Naive thymus-derived CD4-positive, alpha-beta T cell (primary cell): ENCODE results near the gene THY1. TPM values are rescaled to one million over a fixed set of nuclear protein-coding genes. Genes with fewer than 3 reads are reported as not detected.

ENCODE experiments used
- ATAC-seq: fragments of 150-1000 bp; cut with Tn5 transposase; 2 replicates; pipeline ENCODE4 v1.10.0; 2021; ENCODE audit warnings: mild to moderate bottlenecking, moderate library complexity
- CTCF ChIA-PET: fragments of 350-600 bp; sonication (Branson Sonifier 250); formaldehyde crosslinking; loops from one replicate; lab custom pipeline; 2021; ENCODE audit warnings: antibody characterized with exemption; lab: Charles Lee
- POLR2A ChIA-PET: fragments of 350-600 bp; sonication (Branson Sonifier 250); formaldehyde crosslinking; loops from one replicate; lab custom pipeline; 2021; ENCODE audit warnings: antibody characterized with exemption, inconsistent platforms; lab: Charles Lee
- DNase-seq, 9 donors: peaks; one replicate each; pipeline versions ENCODE4 v3.0.0 to v3.0.0-alpha.2; 2020 to 2022; ENCODE audit warnings: mixed read lengths in 1 of 9
- H3K27ac ChIP-seq: one replicate; pipeline ENCODE4 v1.7.0; 2013; ENCODE audit warnings: mild to moderate bottlenecking, low read depth, low read length, moderate library complexity
- H3K27me3 ChIP-seq, 2 donors: one replicate each; pipeline ENCODE4 v1.7.0; 2013; ENCODE audit warnings: low read length in 2 of 2, mild to moderate bottlenecking in 2 of 2, moderate library complexity in 2 of 2; ENCODE audit not compliant: control insufficient read depth in 2 of 2, insufficient read depth in 2 of 2
- H3K36me3 ChIP-seq, 3 experiments: 1 replicate in 2 of 3; 2 replicates in 1 of 3; pipeline ENCODE4 v1.7.0; 2013; ENCODE audit warnings: low read length in 3 of 3, mild to moderate bottlenecking in 3 of 3, moderate library complexity in 1 of 3; ENCODE audit not compliant: insufficient read depth in 3 of 3, control insufficient read depth in 2 of 3
- H3K4me1 ChIP-seq, 2 donors: one replicate each; pipeline ENCODE4 v1.7.0; 2013; ENCODE audit warnings: low read length in 2 of 2, mild to moderate bottlenecking in 2 of 2, moderate library complexity in 1 of 2; ENCODE audit not compliant: control insufficient read depth in 2 of 2, insufficient read depth in 2 of 2
- H3K4me3 ChIP-seq: 2 replicates; pipeline ENCODE4 v1.7.0; 2013; ENCODE audit warnings: mild to moderate bottlenecking, low read length
- H3K9me3 ChIP-seq, 3 experiments: 1 replicate in 2 of 3; 2 replicates in 1 of 3; pipeline ENCODE4 v1.7.0; 2013; ENCODE audit warnings: low read length in 3 of 3; ENCODE audit not compliant: control insufficient read depth in 2 of 3
- H3K27ac Mint-ChIP-seq, 9 donors: one replicate each; pipeline ENCODE4 v1.8.0; 2020 to 2022; ENCODE audit warnings: mixed read lengths in 9 of 9, mild to moderate bottlenecking in 8 of 9, moderate library complexity in 5 of 9, inconsistent platforms in 2 of 9
- H3K27me3 Mint-ChIP-seq, 5 donors: one replicate each; pipeline ENCODE4 v1.8.0; 2021 to 2022; ENCODE audit warnings: mixed read lengths in 5 of 5, mild to moderate bottlenecking in 1 of 5
- H3K36me3 Mint-ChIP-seq, 5 donors: one replicate each; pipeline ENCODE4 v1.8.0; 2020 to 2022; ENCODE audit warnings: mixed read lengths in 5 of 5, mild to moderate bottlenecking in 3 of 5, inconsistent platforms in 1 of 5
- H3K4me1 Mint-ChIP-seq, 7 donors: one replicate each; pipeline ENCODE4 v1.8.0; 2020 to 2022; ENCODE audit warnings: mixed read lengths in 7 of 7, mild to moderate bottlenecking in 3 of 7, inconsistent platforms in 1 of 7
- H3K4me3 Mint-ChIP-seq, 10 donors: one replicate each; pipeline ENCODE4 v1.8.0; 2020 to 2022; ENCODE audit warnings: mild to moderate bottlenecking in 10 of 10, mixed read lengths in 10 of 10, moderate library complexity in 6 of 10, inconsistent platforms in 2 of 10
- H3K9me3 Mint-ChIP-seq, 11 donors: one replicate each; pipeline ENCODE4 v1.8.0; 2020 to 2022; ENCODE audit warnings: mixed read lengths in 11 of 11, mild to moderate bottlenecking in 4 of 11, inconsistent platforms in 1 of 11, moderate library complexity in 1 of 11
- intact Hi-C, 2 donors: fragments of 100-400 bp; cut with micrococcal nuclease; formaldehyde crosslinking; loops; one replicate each; pipeline ENCODE4 v1.15.1; 2023
- polyA plus RNA-seq, 2 donors: library from polyadenylated mRNA; unstranded; fragments of 300-500 nt; fragmentation: Illumina TruSeq; gene quantifications; one replicate each; pipeline ENCODE4 v1.2.3, GENCODE V29; 2021
- total RNA-seq, 6 experiments: library from RNA in 5 of 6; stranded (reverse) in 5 of 6; gene quantifications; 1 replicate in 5 of 6; 2 replicates in 1 of 6; pipeline ENCODE4 v1.2.3 and lab custom pipeline; 2021 to 2026

The THY1 gene
- total and polyA plus RNA-seq, 7 experiments from 2014 or later = 2.2 TPM; not detected in 6

GRCh38 chr11:119436093-119436492 is 13.1 kb upstream of the THY1 start:
- Histone ChIP-seq H3K4me1 (no peaks in the 10 kb centered on the region), H3K27me3 (no peaks in the 10 kb centered on the region), H3K4me3 (no peak overlapping the region), H3K9me3 (no peaks in the 10 kb centered on the region), H3K27ac (no peak overlapping the region), H3K36me3 (no peaks in the 10 kb centered on the region)
- Mint-ChIP-seq H3K4me1 (peaks cover 0 to 4% (median 0%) of the 10 kb centered on the region in 7 donors), H3K27ac (no peak overlapping the region), H3K9me3 (peaks cover 0 to 17% (median 5%) of the 10 kb centered on the region in 11 donors), H3K27me3 (peaks cover 12 to 26% (median 19%) of the 10 kb centered on the region in 5 donors), H3K4me3 (no peak overlapping the region), H3K36me3 (peaks cover 0 to 8% (median 0%) of the 10 kb centered on the region in 5 donors)
- intact Hi-C loops = no loop called here
- ChIA-PET CTCF (no interaction called here), POLR2A (no interaction called here)
- no peak for ATAC-seq
- DNase-seq = no peak

GRCh38 chr11:119434591-119435330 is 11.8 kb upstream of the THY1 start:
- peaks cover 0 to 17% (median 5%) of the 10 kb centered on the region in 11 donors for H3K9me3 Mint-ChIP-seq
- CTCF ChIA-PET = no interaction called here

GRCh38 chr11:119433358-119433725 is 10.4 kb upstream of the THY1 start:
- Histone ChIP-seq H3K27ac (no peak overlapping the region), H3K9me3 (no peaks in the 10 kb centered on the region), H3K4me1 (no peaks in the 10 kb centered on the region), H3K4me3 (no peak overlapping the region), H3K27me3 (no peaks in the 10 kb centered on the region), H3K36me3 (no peaks in the 10 kb centered on the region)
- H3K36me3 Mint-ChIP-seq = peaks cover 0 to 8% (median 0%) of the 10 kb centered on the region in 5 donors
- CTCF ChIA-PET = no interaction called here
- H3K9me3 Mint-ChIP-seq = peaks cover 0 to 17% (median 5%) of the 10 kb centered on the region in 11 donors
- H3K27me3 Mint-ChIP-seq = peaks cover 16 to 36% (median 27%) of the 10 kb centered on the region in 5 donors
- no peak overlapping the region for H3K4me3 Mint-ChIP-seq
- intact Hi-C loops = no loop called here
- no peak overlapping the region for H3K27ac Mint-ChIP-seq
- POLR2A ChIA-PET = no interaction called here
- no peaks in the 10 kb centered on the region for H3K4me1 Mint-ChIP-seq
- DNase-seq (no peak), ATAC-seq (no peak)

More at GRCh38 chr11:119434591-119435330, 11.8 kb upstream of the THY1 start:
- Mint-ChIP-seq H3K27me3 (peaks cover 18 to 31% (median 23%) of the 10 kb centered on the region in 5 donors), H3K4me3 (no peak overlapping the region), H3K27ac (no peak overlapping the region), H3K4me1 (no peaks in the 10 kb centered on the region), H3K36me3 (peaks cover 0 to 8% (median 0%) of the 10 kb centered on the region in 5 donors)
- H3K36me3 ChIP-seq = no peaks in the 10 kb centered on the region
- H3K4me3 ChIP-seq = no peak overlapping the region
- H3K9me3 ChIP-seq = no peaks in the 10 kb centered on the region
- DNase-seq (no peak), ATAC-seq (no peak)
- POLR2A ChIA-PET = no interaction called here
- no peak overlapping the region for H3K27ac ChIP-seq
- intact Hi-C loops = no loop called here
- no peaks in the 10 kb centered on the region for H3K4me1 ChIP-seq
- H3K27me3 ChIP-seq = no peaks in the 10 kb centered on the region

GRCh38 chr11:119432484-119433357 is 9.7 kb upstream of the THY1 start:
- Mint-ChIP-seq H3K27me3 (peaks cover 18 to 36% (median 27%) of the 10 kb centered on the region in 5 donors), H3K27ac (no peak overlapping the region), H3K36me3 (peaks cover 0 to 8% (median 0%) of the 10 kb centered on the region in 5 donors), H3K4me3 (no peak overlapping the region), H3K4me1 (no peaks in the 10 kb centered on the region), H3K9me3 (peaks cover 0 to 13% (median 5%) of the 10 kb centered on the region in 11 donors)
- POLR2A ChIA-PET = no interaction called here
- H3K4me3 ChIP-seq = no peak overlapping the region
- no peaks in the 10 kb centered on the region for H3K36me3 ChIP-seq
- no peak overlapping the region for H3K27ac ChIP-seq
- no peak for DNase-seq
- H3K4me1 ChIP-seq = no peaks in the 10 kb centered on the region
- no peaks in the 10 kb centered on the region for H3K27me3 ChIP-seq
- ATAC-seq = no peak
- intact Hi-C loops = no loop called here
- CTCF ChIA-PET = no interaction called here
- H3K9me3 ChIP-seq = no peaks in the 10 kb centered on the region

GRCh38 chr11:119431523-119431922 is 8.6 kb upstream of the THY1 start:
- Histone ChIP-seq H3K27me3 (no peaks in the 10 kb centered on the region), H3K4me3 (no peak overlapping the region), H3K9me3 (no peaks in the 10 kb centered on the region), H3K4me1 (no peaks in the 10 kb centered on the region), H3K36me3 (no peaks in the 10 kb centered on the region), H3K27ac (no peak overlapping the region)
- DNase-seq (no peak), ATAC-seq (no peak)
- Mint-ChIP-seq H3K36me3 (peaks cover 0 to 1% (median 0%) of the 10 kb centered on the region in 5 donors), H3K27me3 (peaks cover 18 to 32% (median 24%) of the 10 kb centered on the region in 5 donors), H3K4me3 (no peak overlapping the region), H3K4me1 (no peaks in the 10 kb centered on the region), H3K27ac (no peak overlapping the region), H3K9me3 (peaks cover 0 to 5% (median 0%) of the 10 kb centered on the region in 11 donors)
- intact Hi-C loops = no loop called here
- ChIA-PET POLR2A (no interaction called here), CTCF (no interaction called here)

- peaks cover 39 to 44% (median 42%) of the 10 kb centered on the region in 5 donors for H3K27me3 Mint-ChIP-seq
- POLR2A ChIA-PET = no interaction called here
- CTCF ChIA-PET = no interaction called here
- intact Hi-C loops = no loop called here
- no peaks in the 10 kb centered on the region for H3K36me3 ChIP-seq
- H3K4me3 Mint-ChIP-seq = no peak overlapping the region
- H3K4me3 ChIP-seq = no peak overlapping the region
- H3K27ac Mint-ChIP-seq = no peak overlapping the region
- H3K4me1 ChIP-seq = no peaks in the 10 kb centered on the region
- DNase-seq = no peak
- H3K36me3 Mint-ChIP-seq = peaks cover 0 to 3% (median 0%) of the 10 kb centered on the region in 5 donors
- H3K9me3 ChIP-seq = no peaks in the 10 kb centered on the region
- H3K27me3 ChIP-seq = no peaks in the 10 kb centered on the region
- no peak for ATAC-seq
- H3K9me3 Mint-ChIP-seq = peaks cover 0 to 3% (median 0%) of the 10 kb centered on the region in 11 donors
- H3K4me1 Mint-ChIP-seq = peaks cover 4 to 15% (median 8%) of the 10 kb centered on the region in 7 donors
- H3K27ac ChIP-seq = no peak overlapping the region
Measured at GRCh38 chr11:119427279-119427678, 4.3 kb upstream of the THY1 start.
